GM18498 (cell line): Measurements from ENCODE around the gene MRPS5.
"Not testable (repeated sequence)": the region's sequence is repeated elsewhere in the genome, so short reads cannot be mapped to it uniquely, and the experiment has no call there.

ENCODE experiments used
- ATAC-seq: cut with Tn5 transposase; IDR thresholded peaks from one replicate; pipeline ENCODE4 v1.9.1; 2021; ENCODE audit warnings: mild to moderate bottlenecking, moderate library complexity; ENCODE audit not compliant: unreplicated experiment

Gene MRPS5

DNA sequence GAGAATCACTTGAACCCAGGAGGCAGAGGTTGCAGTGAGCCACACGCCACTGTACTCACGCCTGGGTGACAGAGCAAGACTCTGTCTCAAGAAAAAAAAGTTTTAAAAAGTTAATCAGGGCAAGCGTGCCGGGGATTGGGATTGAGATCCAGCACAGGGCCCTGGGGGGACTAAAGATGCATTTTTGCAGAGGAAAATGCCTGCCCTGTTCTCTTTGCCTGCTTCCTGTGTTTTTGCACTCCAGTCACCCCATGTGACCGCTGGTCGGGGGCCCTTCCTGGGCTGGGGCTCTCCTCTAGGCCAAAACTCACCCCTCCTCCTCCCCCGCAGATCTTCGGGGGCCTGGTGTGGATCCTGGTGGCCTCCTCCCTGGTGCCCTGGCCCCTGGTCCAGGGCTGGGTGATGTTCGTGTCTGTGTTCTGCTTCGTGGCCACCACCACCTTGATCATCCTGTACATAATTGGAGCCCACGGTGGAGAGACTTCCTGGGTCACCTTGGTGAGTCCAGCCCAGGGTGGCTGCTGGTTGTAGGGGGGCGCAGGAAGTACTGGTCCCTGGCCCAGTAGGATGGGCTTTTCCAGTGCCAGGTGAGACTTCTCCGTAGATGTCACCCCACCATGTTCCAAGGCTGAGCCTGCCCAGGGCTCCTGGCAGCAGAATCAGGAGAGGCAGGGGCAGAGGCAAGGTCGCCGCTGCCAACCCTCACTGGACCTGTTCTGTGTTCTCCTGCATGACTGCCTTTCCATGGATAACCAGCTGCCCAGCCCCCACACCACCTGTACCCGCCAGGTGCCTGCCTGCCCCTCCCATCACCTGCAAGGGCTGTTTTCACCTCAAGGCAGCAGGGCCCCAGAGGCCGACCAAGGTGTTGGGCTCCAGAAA is 73.7 kb downstream of the MRPS5 start:
- ATAC-seq = no peak

DNA sequence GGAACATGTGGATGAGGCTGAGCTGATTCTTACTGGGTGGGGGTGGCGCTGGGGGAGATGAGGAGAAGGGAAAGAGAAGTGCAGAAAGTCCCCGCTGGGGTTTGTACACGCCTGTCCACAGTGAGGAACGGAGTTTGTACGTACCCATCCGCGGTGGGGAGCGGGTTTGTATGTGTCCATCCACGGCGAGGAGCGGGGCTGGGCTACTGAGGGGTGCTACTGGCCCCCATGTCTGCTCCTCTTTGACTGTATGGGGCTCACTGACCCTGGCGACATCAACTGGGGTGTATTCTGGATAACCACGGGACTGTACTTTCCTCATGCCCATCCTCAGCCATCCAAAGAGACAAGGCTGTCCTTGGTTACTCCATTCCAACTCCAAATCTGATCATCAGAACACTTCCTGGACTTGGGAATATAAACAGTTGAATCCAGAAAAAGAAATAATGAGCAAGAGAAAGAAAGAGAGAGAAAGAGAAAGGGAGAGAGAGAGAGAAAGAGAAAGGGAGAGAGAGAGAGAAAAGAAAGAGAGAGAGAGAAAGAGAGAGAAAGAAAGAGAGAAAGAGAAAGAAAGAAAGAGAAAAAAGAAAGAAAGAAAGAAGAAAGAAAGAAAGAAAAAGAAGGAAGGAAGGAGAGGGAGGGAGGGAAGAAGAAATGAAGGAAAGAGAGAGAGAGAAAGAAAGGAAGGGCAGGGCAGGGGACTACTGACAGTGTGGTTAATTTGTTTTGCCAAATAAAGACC is 75.1 kb downstream of the MRPS5 start:
- ATAC-seq = no peak

DNA sequence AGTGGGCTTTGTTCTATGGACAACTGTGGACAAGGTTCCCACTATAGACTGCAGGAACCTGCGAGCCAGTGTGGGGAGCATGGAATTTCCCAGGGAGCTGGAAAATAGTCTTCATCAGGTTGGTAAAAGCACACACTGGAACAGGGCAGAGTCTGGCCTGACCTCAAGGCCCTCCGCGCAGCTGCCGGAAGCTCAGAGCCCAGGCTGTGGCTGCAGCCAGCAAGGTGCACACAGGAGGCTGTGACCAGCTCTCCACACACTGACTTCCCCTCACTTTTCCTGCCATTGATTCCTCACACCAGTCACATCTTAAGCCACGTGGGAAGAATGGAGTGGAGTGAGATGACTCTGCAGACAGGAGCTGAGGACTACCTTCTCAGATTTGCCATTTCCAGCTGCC is 77.0 kb downstream of the MRPS5 start:
- no peak for ATAC-seq

DNA sequence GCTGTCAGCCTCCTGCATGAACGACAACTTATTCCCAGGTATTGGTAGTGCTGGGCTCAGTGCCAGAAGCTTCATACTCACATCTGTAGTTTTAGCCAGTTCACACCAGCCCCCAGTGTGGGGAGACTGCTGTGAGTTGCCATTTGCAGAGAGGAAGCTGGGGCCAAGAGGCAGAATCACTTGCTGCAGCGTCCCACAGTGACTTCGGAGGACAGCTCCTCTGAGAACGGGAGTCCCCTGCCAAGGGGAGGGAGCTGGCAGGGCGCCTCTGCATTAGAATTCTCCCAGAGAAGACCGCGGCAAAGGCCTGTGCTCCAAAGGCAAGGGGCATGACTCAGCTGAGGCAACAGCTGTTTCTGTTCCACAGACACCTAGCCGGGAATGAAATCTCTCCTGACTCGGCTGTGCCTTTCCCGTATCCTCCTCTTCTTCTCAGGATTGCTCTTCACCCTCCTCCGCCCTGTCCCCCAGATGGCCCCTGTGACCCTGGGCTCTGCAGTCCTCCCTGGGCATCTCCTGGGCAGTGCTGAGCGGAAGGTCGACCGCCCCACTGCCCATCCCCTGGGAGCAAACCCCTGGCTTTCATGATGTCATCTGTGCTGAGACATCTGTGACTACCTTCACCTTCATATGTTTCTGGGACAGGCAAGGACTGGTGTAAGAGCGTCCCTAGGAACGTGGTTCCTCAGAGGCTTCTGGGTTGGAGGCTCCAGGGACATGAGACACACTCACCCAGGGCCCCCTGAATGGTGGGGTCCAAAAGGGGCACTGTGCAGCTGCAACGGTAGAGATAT is 78.1 kb downstream of the MRPS5 start:
- peak; percentile 52 for ATAC-seq

DNA sequence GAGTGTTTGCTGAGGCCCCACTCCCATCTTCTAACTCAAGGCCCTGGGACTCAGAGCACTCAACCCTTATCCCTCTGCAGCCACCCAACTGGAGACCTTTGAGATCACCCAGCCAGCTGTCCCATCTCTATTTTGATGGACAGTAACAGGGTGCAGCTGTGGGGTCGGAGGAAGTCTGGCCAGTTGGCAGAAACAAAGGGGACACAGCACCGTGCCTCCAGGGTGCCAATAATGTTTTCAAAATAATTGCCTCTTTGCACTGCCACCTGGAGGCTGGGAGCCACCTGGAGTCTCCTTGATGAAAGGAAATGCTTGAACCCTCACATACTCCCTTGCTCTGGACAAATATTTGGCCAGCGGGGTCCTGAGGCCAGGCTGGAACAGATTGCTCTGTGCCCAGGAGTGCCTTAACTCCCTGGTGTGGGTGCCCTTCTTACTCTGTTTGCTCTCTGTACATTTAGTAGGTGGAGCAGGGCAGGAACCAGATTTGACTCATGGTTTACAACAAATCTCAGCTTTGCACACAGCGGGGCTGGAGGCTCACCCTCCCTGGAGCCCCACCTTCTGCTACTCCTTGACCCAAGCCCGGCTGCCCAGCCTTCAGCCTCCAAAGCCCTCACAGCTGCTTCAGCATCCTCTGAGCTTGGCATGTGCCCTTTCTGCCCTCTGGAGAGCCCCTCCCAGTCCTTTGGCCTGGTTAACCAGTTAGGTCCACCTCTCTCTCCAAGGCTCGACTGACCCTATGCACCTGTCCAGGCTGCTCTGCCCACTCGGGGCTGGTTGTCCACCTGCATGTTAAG is 78.9 kb downstream of the MRPS5 start:
- ATAC-seq = no peak

DNA sequence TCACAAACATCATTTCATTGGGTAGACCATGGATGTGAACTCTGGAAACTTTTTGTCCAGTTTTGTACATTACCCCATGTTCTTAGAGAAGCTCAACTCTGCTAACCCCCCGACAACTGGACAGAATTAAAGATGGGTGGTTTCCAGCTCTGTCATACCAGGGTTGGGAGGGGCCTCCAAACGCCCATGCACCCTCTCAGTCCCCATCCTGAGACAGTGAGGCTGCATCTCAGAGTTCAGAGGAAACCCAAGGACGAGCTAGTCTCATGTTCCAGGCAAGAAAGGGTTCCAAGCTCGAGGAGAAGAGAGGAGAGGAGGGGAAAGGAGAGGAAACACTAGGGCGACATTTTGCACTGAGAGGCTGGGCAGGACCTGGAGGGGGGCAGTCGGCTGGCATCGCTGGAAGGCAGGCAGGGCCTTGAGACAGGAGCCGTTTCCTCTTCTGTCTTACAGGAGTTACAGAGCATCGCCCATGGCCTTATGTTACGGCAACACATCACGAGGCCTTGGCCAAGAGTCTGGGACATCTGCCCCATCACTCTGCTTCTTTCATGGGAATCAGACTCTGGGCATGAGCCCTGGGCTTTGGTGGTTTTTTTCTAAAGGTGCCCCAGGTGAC is 79.7 kb downstream of the MRPS5 start:
- no peak for ATAC-seq

DNA sequence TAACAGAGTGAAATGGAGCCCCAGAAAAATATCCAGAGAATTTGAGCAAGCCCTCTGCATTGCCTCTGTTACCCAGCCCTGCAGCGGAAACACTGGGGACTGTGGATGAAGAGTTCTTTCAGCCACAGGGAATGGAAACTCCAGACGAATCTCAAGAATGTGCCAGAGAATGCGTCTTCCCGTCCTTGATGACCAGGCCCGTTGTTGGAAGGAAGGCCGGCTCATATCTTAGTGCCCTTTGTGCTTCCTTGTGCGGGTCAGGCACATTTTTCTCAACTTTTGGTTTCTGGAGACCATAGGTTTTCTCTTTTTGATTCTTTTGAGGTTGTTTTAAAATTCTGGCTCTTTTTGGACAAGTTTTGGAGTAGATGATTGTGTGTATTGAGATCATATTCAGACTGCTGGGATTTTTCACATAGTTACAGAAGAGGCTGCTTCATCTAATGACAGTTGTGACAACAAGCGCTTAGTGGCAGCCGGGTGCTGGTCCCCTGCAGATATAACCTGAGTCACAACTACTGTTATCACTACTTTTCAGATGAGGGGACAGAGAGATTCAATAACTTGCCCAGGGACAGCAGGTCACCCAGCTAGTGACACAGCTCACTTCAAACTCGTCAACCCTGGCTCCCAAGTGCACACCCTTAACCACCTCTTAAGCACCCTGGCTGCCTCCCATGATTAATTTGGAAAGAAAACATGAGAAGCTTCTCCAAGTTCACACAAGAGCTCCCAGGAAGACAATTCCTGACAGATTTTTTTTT is 80.4 kb downstream of the MRPS5 start:
- ATAC-seq = no peak

DNA sequence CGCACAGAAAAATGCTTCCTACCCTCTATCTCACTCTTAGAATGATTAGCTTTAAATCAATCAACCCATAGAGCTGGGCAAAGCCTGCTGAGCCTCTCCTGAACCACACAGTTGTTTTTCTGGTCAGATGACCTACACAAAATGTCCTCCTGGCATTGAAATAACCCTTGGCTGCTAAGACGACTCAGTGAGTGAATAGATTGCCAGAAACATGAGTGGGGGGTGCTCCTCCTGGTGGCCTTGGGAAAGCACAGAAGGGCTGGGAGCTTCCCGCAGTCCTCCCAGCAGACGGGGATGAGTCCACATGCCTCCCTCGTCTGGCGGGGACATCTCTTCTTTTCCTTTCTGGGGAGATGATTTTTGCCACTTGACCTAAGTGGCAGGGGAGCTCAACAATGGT is 81.2 kb downstream of the MRPS5 start:
- no peak for ATAC-seq

DNA sequence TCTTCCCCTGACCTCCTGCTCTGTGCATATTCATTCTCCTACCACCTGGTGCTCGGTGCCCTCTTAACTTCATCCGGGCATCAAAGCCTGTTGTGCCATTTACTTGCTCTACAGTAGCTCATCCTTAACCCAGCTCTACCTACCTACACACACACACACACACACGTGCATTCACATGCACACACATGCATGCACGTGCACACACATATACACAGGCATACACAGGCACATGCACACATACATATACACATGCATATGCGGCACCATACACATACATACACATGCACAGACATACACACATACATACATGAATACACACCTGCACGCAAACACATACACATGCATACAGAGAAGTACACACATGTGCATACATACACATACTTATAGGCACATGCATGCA is 81.6 kb downstream of the MRPS5 start:
- no peak for ATAC-seq

DNA sequence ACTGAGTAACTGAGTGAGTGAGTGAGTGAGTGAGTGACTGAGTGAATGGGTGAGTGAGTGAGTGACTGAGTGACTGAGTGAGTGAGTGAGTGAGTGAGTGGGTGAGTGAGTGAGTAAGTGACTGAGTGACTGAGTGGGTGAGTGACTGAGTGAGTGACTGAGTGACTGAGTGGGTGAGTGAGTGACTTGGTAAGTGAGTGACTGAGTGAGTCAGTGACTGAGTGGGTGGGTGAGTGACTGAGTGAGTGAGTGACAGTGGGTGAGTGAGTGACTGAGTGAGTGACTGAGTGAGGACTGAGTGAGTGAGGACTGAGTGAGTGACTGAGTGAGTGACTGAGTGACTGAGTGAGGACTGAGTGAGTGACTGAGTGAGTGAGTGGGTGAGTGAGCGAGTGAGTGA is 82.2 kb downstream of the MRPS5 start:
- no peak for ATAC-seq

DNA sequence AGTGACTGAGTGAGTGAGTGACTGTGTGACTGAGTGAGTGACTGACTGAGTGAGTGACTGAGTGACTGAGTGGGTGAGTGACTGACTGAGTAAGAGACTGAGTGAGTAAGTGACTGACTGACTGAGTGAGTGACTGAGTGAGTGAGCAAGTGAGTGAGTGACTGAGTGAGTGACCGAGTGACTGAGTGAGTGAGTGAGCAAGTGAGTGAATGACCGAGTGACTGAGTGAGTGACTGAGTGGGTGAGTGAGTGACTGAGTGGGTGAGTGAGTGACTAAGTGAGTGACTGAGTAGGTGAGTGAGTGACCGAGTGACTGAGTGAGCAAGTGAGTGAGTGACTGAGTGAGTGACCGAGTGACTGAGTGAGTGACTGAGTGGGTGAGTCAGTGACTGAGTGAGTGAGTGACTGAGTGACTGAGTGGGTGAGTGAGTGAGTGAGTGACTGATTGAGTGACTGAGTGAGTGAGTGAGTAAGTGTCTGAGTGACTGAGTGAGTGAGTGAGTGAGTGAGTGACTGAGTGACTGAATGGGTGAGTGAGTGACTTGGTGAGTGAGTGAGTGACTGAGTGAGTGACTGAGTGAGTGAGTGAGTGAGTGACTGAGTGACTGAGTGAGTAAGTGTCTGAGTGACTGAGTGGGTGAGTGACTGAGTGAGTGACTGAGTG is 82.8 kb downstream of the MRPS5 start:
- no peak for ATAC-seq

DNA sequence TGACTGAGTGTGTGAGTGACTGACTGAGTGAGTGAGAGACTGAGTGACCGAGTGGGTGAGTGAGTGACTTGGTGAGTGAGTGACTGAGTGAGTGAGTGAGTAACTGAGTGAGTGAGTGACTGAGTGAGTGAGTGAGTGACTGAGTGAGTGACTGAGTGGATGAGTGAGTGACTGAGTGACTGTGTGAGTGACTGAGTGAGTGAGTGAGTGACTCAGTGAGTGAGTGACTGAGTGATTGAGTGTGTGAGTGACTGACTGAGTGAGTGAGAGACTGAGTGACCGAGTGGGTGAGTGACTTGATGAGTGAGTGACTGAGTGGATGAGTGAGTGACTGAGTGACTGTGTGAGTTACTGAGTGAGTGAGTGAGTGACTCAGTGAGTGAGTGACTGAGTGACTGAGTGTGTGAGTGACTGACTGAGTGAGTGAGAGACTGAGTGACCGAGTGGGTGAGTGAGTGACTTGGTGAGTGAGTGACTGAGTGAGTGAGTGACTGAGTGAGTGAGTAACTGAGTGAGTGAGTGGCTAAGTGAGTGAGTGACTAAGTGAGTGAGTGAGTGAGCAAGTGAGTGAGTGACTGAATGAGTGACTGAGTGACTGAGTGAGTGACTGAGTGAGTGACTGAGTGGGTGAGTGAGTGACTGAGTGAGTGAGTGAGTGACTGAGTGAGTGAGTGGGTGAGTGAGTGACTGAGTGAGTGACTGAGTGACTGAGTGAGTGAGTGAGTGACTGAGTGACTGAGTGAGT is 83.6 kb downstream of the MRPS5 start:
- not testable (repeated sequence) for ATAC-seq

DNA sequence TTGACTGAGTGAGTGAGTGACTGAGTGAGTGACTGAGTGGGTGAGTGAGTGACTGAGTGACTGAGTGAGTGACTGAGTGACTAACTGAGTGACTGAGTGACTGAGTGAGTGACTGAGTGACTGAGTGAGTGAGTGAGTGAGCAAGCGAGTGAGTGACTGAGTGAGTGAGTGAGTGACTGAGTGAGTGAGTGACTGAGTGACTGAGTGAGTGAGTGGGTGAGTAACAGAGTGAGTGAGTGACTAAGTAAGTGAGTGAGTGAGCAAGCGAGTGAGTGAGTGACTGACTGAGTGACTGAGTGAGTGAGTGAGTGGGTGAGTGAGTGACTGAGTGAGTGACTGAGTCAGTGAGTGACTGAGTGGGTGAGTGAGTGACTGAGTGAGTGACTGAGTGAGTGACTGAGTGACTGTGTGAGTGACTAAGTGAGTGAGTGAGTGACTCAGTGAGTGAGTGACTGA is 84.2 kb downstream of the MRPS5 start:
- no peak for ATAC-seq

DNA sequence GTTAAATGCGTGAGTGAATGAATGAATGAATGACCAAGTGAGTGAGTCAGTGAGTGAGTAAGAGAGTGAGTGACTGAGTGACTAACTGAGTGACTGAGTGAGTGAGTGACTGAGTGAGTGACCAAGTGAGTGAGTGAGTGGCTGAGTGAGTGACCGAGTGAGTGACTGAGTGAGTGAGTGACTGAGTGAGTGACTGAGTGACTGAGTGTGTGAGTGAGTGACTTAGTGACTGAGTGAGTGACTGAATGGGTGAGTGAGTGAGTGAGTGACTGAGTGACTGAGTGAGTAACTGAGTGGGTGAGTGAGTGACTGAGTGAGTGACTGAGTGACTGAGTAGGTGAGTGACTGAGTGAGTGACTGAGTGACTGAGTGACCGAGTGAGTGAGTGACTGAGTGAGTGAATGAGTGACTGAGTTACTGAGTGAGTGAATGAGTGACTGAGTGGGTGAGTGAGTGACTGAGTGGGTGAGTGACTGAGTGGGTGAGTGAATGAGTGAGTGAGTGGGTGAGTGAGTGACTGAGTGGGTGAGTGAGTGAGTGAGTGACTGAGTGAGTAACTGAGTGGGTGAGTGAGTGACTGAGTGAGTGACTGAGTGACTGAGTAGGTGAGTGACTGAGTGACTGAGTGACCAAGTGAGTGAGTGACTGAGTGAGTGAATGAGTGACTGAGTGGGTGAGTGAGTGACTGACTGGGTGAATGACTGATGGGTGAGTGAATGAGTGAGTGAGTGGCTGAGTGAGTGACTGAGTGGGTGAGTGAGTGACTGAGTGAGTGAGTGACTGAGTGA is 84.8 kb downstream of the MRPS5 start:
- no peak for ATAC-seq
